ENCODE data around the gene ANKRD27. TPM values are rescaled to one million over a fixed set of nuclear protein-coding genes. Genes with fewer than 3 reads are reported as not detected.

The ANKRD27 gene
- 31.1 to 50.8 TPM (median 40.9 TPM) in 5 replicates for total RNA-seq (2022; extraction: Qiagen RNA extraction; ENCODE audit: low read depth)

GRCh38 chr19:32674931-32675719 lies at the start of gene ANKRD27:
ANKRD27 (minus strand) TSS chr19:32675180; CDS start chr19:32659015, 16,165 bp downstream.

GRCh38 chr19:32719611-32720059 lies 44.7 kb upstream of the ANKRD27 start, which contains the start of gene TDRD12:
TDRD12 (plus strand) TSS chr19:32719767; CDS start chr19:32720073, 306 bp downstream.

GRCh38 chr19:32691291-32691951 lies 16.4 kb upstream of the ANKRD27 start, which contains the start of gene NUDT19:
NUDT19 (plus strand) TSS chr19:32691821; CDS start chr19:32691961, 140 bp downstream.

GRCh38 chr19:32675720-32676185 lies 773 bp upstream of the ANKRD27 start, which contains the start of gene RGS9BP:
RGS9BP (plus strand) TSS chr19:32675848; CDS start chr19:32676264, 416 bp downstream.

GRCh38 chr19:32580901-32581704 lies 93.9 kb downstream of the ANKRD27 start, which contains the start of gene PDCD5:
PDCD5 (plus strand) TSS chr19:32581190; CDS start chr19:32581262, 72 bp downstream.

Other genes with a start within 250 kb of the ANKRD27 start
- gene PDCD5, start 94.0 kb downstream of the ANKRD27 start, total RNA-seq (2022; extraction: Qiagen RNA extraction; ENCODE audit: low read depth): 402 to 538 TPM (median 450 TPM) in 5 replicates
- 0.33 to 0.54 TPM (median 0.41 TPM) in 5 replicates for gene RGS9BP, start 668 bp upstream of the ANKRD27 start, total RNA-seq (2022; extraction: Qiagen RNA extraction; ENCODE audit: low read depth)
- 28.1 to 42.8 TPM (median 37.1 TPM) in 5 replicates for gene NUDT19, start 16.6 kb upstream of the ANKRD27 start, total RNA-seq (2022; extraction: Qiagen RNA extraction; ENCODE audit: low read depth)
- 0.12 to 0.25 TPM (median 0.19 TPM) in 5 replicates for gene TDRD12, start 44.6 kb upstream of the ANKRD27 start, total RNA-seq (2022; extraction: Qiagen RNA extraction; ENCODE audit: low read depth)
- 0.45 to 1.1 TPM (median 0.58 TPM) in 4 of 5 replicates, not detected in the other for gene SLC7A9, start 194.6 kb upstream of the ANKRD27 start, total RNA-seq (2022; extraction: Qiagen RNA extraction; ENCODE audit: low read depth)

Measured in A549 treated with ZK216348 at 1 μM for 4 hours (cell line).